HepG2 (cell line): Measurements from ENCODE around the gene IGFALS. TPM values are rescaled to one million over a fixed set of nuclear protein-coding genes. Genes with fewer than 3 reads are reported as not detected.

ENCODE experiments used
- ATM ChIP-seq: fragments of 450-650 bp; IDR thresholded peaks from 2 replicates; pipeline ENCODE4 v1.7.1; 2017; ENCODE audit warnings: mild to moderate bottlenecking, borderline replicate concordance
- CREM ChIP-seq, 2 experiments: sonication (generic) in 1 of 2; formaldehyde crosslinking in 1 of 2; IDR thresholded peaks; 2 replicates each; pipeline versions ENCODE4 v1.4.0 to v1.6.1; 2016 to 2020; ENCODE audit warnings: antibody characterized with exemption in 1 of 2, mild to moderate bottlenecking in 1 of 2, missing genetic modification reagents in 1 of 2
- GZF1 ChIP-seq: sonication (generic); formaldehyde crosslinking; IDR thresholded peaks from 2 replicates; pipeline ENCODE4 v1.5.1; 2020; ENCODE audit warnings: mild to moderate bottlenecking, missing genetic modification reagents
- MXD4 ChIP-seq: IDR thresholded peaks from 2 replicates; pipeline ENCODE4 v1.6.1; 2016; ENCODE audit warnings: mild to moderate bottlenecking, missing biosample characterization, missing genetic modification reagents
- NR2F1 ChIP-seq, 2 experiments: fragments of 450-650 bp in 1 of 2; formaldehyde crosslinking in 1 of 2; IDR thresholded peaks; 2 replicates each; pipeline versions ENCODE4 v1.5.0 to v1.6.1; 2016 to 2020; ENCODE audit warnings: mild to moderate bottlenecking in 1 of 2, missing compliant biosample characterization in 1 of 2, missing genetic modification reagents in 1 of 2, moderate library complexity in 1 of 2
- SALL1 ChIP-seq: sonication (generic); formaldehyde crosslinking; IDR thresholded peaks from 2 replicates; pipeline ENCODE4 v1.8.0; 2022; ENCODE audit warnings: mild to moderate bottlenecking, missing genetic modification reagents
- ZFP1 ChIP-seq: IDR thresholded peaks from 2 replicates; pipeline ENCODE4 v1.6.1; 2016
- ZNF296 ChIP-seq: sonication (generic); formaldehyde crosslinking; conservative IDR thresholded peaks from 2 replicates; pipeline ENCODE4 v1.5.0; 2020; ENCODE audit warnings: mild to moderate bottlenecking, missing genetic modification reagents
- ZNF317 ChIP-seq: sonication (generic); formaldehyde crosslinking; IDR thresholded peaks from 2 replicates; pipeline ENCODE4 v1.5.0; 2020; ENCODE audit warnings: mild to moderate bottlenecking, missing genetic modification reagents
- ZNF350 ChIP-seq: sonication (generic); formaldehyde crosslinking; IDR thresholded peaks from 2 replicates; pipeline ENCODE4 v1.4.0; 2020; ENCODE audit warnings: mild to moderate bottlenecking, low read depth, missing genetic modification reagents, borderline replicate concordance
- ZNF605 ChIP-seq: sonication (generic); formaldehyde crosslinking; IDR thresholded peaks from 2 replicates; pipeline ENCODE4 v1.8.0; 2022; ENCODE audit warnings: mild to moderate bottlenecking, missing genetic modification reagents
- ZNF790 ChIP-seq: sonication (generic); formaldehyde crosslinking; IDR thresholded peaks from 2 replicates; pipeline ENCODE4 v1.8.0; 2022; ENCODE audit warnings: missing genetic modification reagents, mild to moderate bottlenecking, borderline replicate concordance
- ZSCAN21 ChIP-seq: sonication (generic); formaldehyde crosslinking; IDR thresholded peaks from 2 replicates; pipeline ENCODE4 v1.8.0; 2022; ENCODE audit warnings: mild to moderate bottlenecking, missing genetic modification reagents, moderate library complexity, borderline replicate concordance
- polyA plus RNA-seq, 8 experiments: library from polyadenylated mRNA; depleted of rRNA in 3 of 8; stranded (reverse) in 7 of 8; unstranded in 1 of 8; fragments of >200 nt; fragmentation: Illumina TruSeq in 4 of 8; extraction: Trizol in 4 of 8; gene quantifications; 2 replicates each; pipeline versions ENCODE4 v1.2.1 to v1.2.3, GENCODE V29; 2011 to 2016; ENCODE audit warnings: low read depth in 4 of 8, missing spikeins in 1 of 8, mixed read lengths in 1 of 8; ENCODE audit not compliant: insufficient read depth in 1 of 8
- total RNA-seq, 5 experiments: library from RNA; depleted of rRNA; stranded (reverse); fragments of >200 nt; fragmentation: Illumina TruSeq; extraction: Trizol; gene quantifications; 2 replicates each; pipeline ENCODE4 v1.2.3, GENCODE V29; 2016; ENCODE audit warnings: low read depth in 1 of 5
- TF ChIP-seq, protein P1 (sequence below): IDR thresholded peaks from 2 replicates; pipeline ENCODE4 v1.6.1; 2016
- TF ChIP-seq, protein P2 (sequence below): fragments of 450-650 bp; IDR thresholded peaks from 2 replicates; pipeline ENCODE4 v1.6.1; 2017; ENCODE audit warnings: mild to moderate bottlenecking
- TF ChIP-seq, protein P3 (sequence below): sonication (generic); formaldehyde crosslinking; IDR thresholded peaks from 2 replicates; pipeline ENCODE4 v1.8.0; 2022; ENCODE audit warnings: mild to moderate bottlenecking, missing genetic modification reagents, moderate library complexity
- TF ChIP-seq, protein P4 (sequence below): sonication (generic); formaldehyde crosslinking; IDR thresholded peaks from 2 replicates; pipeline ENCODE4 v1.4.0; 2020; ENCODE audit warnings: missing genetic modification reagents, mild to moderate bottlenecking, borderline replicate concordance
- TF ChIP-seq, protein P5 (sequence below): sonication (generic); formaldehyde crosslinking; IDR thresholded peaks from 2 replicates; pipeline ENCODE4 v1.8.0; 2022; ENCODE audit warnings: mild to moderate bottlenecking, missing genetic modification reagents

The IGFALS gene
- total and polyA plus RNA-seq, 2 of the 13 experiments (the other 11 are each of a cell fraction or from before 2014, with no cell fraction given), result 0.34 to 2.4 TPM

DNA sequence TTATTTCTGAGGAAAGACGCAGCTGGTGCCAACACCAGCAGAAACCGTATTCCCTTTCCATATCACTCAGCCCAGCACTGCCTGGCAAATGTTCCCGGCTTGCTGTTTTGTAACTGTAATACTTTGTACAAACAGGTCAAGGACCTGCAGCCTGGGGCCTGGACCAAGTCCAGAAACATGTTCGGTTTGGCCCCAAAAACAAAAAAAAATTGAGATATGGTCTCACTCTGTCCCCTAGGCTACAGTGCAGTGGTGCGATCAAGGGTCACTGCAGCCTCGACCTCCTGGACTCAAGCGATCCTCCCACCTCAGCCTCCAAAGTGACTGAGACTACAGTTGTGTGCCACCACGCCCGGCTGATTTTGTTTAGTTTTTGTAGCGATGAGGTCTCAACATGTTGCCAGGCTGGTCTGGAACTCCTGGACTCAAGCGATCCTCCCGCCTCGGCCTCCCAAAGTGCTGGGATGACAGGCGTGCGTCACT is 31.9 kb upstream of the IGFALS start (continued):
- TF ChIP-seq ZNF317 (CRISPR knock-in tag) (peak; percentile 45; the same call in 1 of the 2 replicates), CREM (IDR thresholded peaks at IDR 0.05) (peak; percentile 60), CREM (CRISPR knock-in tag; IDR thresholded peaks at IDR 0.05) (no peak), ZSCAN21 (peak; percentile 76), MXD4 (CRISPR knock-in tag) (no peak), ZNF605 (CRISPR knock-in tag) (no peak), GZF1 (CRISPR knock-in tag) (0 out of 2 replicates have a peak, but pooled peaks have one; percentile 33), ZNF350 (CRISPR knock-in tag) (peak; percentile 26; the same call in 1 of the 2 replicates), ZFP1 (CRISPR knock-in tag) (no peak), ZNF296 (no peak), SALL1 (peak; percentile 79), ZNF790 (CRISPR knock-in tag) (no peak), ATM (no peak), NR2F1 (CRISPR knock-in tag; IDR thresholded peaks at IDR 0.05) (peak in 1 of 2 experiments; percentile 41; a peak in 1 of 4 replicates)
- TF ChIP-seq, protein P1, sequence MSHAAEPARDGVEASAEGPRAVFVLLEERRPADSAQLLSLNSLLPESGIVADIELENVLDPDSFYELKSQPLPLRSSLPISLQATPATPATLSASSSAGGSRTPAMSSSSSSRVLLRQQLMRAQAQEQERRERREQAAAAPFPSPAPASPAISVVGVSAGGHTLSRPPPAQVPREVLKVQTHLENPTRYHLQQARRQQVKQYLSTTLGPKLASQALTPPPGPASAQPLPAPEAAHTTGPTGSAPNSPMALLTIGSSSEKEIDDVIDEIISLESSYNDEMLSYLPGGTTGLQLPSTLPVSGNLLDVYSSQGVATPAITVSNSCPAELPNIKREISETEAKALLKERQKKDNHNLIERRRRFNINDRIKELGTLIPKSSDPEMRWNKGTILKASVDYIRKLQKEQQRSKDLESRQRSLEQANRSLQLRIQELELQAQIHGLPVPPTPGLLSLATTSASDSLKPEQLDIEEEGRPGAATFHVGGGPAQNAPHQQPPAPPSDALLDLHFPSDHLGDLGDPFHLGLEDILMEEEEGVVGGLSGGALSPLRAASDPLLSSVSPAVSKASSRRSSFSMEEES (CRISPR knock-in tag), result no peak
- TF ChIP-seq, protein P2, sequence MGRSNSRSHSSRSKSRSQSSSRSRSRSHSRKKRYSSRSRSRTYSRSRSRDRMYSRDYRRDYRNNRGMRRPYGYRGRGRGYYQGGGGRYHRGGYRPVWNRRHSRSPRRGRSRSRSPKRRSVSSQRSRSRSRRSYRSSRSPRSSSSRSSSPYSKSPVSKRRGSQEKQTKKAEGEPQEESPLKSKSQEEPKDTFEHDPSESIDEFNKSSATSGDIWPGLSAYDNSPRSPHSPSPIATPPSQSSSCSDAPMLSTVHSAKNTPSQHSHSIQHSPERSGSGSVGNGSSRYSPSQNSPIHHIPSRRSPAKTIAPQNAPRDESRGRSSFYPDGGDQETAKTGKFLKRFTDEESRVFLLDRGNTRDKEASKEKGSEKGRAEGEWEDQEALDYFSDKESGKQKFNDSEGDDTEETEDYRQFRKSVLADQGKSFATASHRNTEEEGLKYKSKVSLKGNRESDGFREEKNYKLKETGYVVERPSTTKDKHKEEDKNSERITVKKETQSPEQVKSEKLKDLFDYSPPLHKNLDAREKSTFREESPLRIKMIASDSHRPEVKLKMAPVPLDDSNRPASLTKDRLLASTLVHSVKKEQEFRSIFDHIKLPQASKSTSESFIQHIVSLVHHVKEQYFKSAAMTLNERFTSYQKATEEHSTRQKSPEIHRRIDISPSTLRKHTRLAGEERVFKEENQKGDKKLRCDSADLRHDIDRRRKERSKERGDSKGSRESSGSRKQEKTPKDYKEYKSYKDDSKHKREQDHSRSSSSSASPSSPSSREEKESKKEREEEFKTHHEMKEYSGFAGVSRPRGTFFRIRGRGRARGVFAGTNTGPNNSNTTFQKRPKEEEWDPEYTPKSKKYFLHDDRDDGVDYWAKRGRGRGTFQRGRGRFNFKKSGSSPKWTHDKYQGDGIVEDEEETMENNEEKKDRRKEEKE, result no peak
- TF ChIP-seq, protein P3, sequence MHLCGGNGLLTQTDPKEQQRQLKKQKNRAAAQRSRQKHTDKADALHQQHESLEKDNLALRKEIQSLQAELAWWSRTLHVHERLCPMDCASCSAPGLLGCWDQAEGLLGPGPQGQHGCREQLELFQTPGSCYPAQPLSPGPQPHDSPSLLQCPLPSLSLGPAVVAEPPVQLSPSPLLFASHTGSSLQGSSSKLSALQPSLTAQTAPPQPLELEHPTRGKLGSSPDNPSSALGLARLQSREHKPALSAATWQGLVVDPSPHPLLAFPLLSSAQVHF, result no peak
- TF ChIP-seq, protein P4, sequence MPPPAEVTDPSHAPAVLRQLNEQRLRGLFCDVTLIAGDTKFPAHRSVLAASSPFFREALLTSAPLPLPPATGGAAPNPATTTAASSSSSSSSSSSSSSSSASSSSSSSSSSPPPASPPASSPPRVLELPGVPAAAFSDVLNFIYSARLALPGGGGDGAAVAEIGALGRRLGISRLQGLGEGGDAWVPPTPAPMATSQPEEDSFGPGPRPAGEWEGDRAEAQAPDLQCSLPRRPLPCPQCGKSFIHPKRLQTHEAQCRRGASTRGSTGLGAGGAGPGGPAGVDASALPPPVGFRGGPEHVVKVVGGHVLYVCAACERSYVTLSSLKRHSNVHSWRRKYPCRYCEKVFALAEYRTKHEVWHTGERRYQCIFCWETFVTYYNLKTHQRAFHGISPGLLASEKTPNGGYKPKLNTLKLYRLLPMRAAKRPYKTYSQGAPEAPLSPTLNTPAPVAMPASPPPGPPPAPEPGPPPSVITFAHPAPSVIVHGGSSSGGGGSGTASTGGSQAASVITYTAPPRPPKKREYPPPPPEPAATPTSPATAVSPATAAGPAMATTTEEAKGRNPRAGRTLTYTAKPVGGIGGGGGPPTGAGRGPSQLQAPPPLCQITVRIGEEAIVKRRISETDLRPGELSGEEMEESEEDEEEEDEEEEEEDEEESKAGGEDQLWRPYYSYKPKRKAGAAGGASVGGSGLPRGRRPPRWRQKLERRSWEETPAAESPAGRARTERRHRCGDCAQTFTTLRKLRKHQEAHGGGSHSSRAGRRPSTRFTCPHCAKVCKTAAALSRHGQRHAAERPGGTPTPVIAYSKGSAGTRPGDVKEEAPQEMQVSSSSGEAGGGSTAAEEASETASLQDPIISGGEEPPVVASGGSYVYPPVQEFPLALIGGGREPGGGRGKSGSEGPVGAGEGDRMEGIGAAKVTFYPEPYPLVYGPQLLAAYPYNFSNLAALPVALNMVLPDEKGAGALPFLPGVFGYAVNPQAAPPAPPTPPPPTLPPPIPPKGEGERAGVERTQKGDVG (CRISPR knock-in tag), result 0 out of 2 replicates have a peak, but pooled peaks have one; percentile 13
- TF ChIP-seq, protein P5, sequence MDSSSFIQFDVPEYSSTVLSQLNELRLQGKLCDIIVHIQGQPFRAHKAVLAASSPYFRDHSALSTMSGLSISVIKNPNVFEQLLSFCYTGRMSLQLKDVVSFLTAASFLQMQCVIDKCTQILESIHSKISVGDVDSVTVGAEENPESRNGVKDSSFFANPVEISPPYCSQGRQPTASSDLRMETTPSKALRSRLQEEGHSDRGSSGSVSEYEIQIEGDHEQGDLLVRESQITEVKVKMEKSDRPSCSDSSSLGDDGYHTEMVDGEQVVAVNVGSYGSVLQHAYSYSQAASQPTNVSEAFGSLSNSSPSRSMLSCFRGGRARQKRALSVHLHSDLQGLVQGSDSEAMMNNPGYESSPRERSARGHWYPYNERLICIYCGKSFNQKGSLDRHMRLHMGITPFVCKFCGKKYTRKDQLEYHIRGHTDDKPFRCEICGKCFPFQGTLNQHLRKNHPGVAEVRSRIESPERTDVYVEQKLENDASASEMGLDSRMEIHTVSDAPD (CRISPR knock-in tag), result peak; percentile 35
